Measurements from ENCODE around the gene HDDC2.

Gene HDDC2

DNA sequence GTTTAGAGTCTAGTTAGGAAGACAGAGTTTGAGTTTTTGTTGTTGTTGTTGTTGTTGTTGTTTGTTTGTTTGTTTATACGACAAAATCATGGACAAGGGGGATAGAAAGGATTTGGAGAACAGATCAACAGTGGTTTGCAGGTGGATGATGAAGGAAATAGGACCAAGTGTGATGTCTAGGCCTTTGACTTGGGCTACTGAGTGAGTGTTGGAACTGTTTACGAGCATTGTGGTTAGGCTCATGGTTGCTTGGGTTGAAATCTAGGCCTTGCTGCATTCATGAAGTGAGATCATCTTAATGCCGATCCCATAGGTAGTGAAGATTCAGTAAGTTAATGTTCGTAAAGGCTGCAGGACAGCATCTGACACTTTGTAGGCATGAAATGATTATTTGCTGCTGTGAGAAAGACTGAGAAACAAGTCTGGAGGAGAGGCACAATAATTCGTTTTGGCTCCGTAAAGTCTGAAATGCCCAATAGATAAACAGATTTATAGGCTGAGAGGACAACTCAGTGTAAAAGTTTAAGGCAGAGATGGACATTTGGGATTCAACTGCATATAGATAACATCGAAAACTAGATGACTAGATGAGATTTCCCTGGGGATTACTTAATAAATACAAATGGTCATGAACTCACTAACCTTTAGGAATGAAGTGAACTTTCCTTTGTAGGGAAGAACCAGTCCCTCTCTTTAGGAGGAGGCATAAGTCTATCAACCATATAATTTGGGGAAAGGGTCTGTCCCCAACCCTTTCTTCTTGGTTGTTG is 70.0 kb downstream of the HDDC2 start:
- DNase-seq, result no peak

DNA sequence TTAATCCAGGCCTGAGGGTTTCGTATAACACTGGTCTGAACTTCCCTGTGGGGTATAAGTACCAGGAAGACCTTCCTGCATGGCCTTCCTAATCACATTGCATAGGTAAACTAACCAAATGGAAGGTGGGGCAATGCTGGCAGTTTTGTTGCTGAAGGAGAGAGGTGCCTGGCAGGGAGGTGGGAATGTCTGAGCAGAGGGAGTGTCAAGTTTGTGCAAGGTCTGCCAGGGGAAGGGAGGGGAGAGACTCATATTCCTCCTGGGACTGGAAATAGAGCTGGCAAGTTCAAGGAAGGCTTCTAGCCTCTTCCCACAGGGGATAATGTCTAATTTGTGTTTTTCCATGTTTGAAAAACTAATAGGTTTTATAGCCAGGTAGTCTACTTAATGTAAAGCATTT is 70.6 kb downstream of the HDDC2 start:
- DNase-seq, result no peak

DNA sequence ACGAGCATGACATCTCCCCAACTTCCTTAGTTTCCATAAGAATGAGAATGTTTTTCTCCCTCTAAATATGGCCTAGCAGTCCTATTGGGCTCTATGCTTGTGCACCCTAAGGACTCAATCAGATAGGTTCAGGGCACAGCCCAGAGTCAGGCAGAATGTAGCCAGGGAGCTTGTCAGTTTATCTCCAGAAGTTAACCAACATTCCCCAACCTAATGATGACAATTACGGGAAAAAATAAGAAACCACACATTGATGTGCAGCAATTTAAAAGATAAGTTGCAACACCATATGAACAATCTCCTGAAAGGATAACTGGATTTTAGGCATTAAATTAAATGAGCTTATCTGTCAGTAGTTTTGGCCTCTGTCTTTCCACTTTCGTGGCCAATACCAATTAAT is 71.1 kb downstream of the HDDC2 start:
- DNase-seq, result no peak

- no peak for DNase-seq
Measured at GRCh38 chr6:125228981-125229479, 72.7 kb downstream of the HDDC2 start.

DNA sequence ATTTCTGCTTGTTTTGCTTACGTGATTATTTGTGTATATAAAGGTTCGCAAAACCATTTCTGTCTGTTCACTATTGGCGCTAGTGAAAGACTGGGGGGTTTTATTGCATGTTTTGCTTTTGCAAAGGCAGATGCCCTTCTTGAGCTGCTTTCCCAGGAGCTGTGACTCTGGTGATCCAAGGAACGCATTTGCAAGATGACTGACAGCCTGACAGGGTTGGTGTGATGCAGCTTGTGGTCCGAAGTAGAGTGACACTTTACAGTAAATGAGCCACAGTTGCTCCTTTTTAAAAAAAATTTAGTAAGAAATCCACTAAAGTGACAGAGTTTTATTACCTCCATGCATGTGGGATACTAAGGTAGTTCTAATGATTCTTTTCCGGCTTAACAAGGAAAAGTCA is 74.5 kb downstream of the HDDC2 start:
- DNase-seq, result no peak

All from NCI-H146 (cell line).